Muscle layer of duodenum (tissue), 2 donors: Measurements from ENCODE around the gene RABL6.

ENCODE experiments used
- H3K27ac ChIP-seq: one replicate; pipeline ENCODE4 v1.7.0; 2013; ENCODE audit warnings: mild to moderate bottlenecking, low read length
- H3K27me3 ChIP-seq: one replicate; pipeline ENCODE4 v1.7.0; 2013; ENCODE audit warnings: low read depth, mild to moderate bottlenecking, control low read depth, low read length
- H3K36me3 ChIP-seq, 2 donors: one replicate each; pipeline ENCODE4 v1.7.0; 2013; ENCODE audit warnings: low read length in 2 of 2, control low read depth in 1 of 2, mild to moderate bottlenecking in 1 of 2; ENCODE audit not compliant: insufficient read depth in 2 of 2, control insufficient read depth in 1 of 2
- H3K4me1 ChIP-seq, 2 donors: one replicate each; pipeline ENCODE4 v1.7.0; 2013; ENCODE audit warnings: low read length in 2 of 2, mild to moderate bottlenecking in 2 of 2, control low read depth in 1 of 2, moderate library complexity in 1 of 2; ENCODE audit not compliant: insufficient read depth in 2 of 2, control insufficient read depth in 1 of 2
- H3K4me3 ChIP-seq, 2 donors: one replicate each; pipeline ENCODE4 v1.7.0; 2013; ENCODE audit warnings: low read length in 2 of 2, low read depth in 1 of 2, mild to moderate bottlenecking in 1 of 2
- H3K9me3 ChIP-seq, 2 donors: one replicate each; pipeline ENCODE4 v1.7.0; 2013; ENCODE audit warnings: low read length in 2 of 2, control low read depth in 1 of 2, mild to moderate bottlenecking in 1 of 2; ENCODE audit not compliant: control insufficient read depth in 1 of 2
- donor health status: healthy.

Gene RABL6

GRCh38 chr9:136814725-136815421, 7.1 kb downstream of the RABL6 start:
- H3K4me3 ChIP-seq = no peak overlapping the region
- no peaks in the 10 kb centered on the region for H3K9me3 ChIP-seq
- H3K36me3 ChIP-seq = peaks cover under 1 to 8% of the 10 kb centered on the region in 2 donors
- no peaks in the 10 kb centered on the region for H3K27me3 ChIP-seq
- H3K4me1 ChIP-seq = peaks cover 4 to 11% of the 10 kb centered on the region in 2 donors
- no peak overlapping the region for H3K27ac ChIP-seq

GRCh38 chr9:136815422-136815782, 7.7 kb downstream of the RABL6 start:
- no peak overlapping the region for H3K4me3 ChIP-seq
- H3K27ac ChIP-seq = no peak overlapping the region
- peaks cover 0 to 8% of the 10 kb centered on the region in 2 donors for H3K36me3 ChIP-seq
- H3K9me3 ChIP-seq = no peaks in the 10 kb centered on the region
- no peaks in the 10 kb centered on the region for H3K27me3 ChIP-seq
- H3K4me1 ChIP-seq = peaks cover 0 to 5% of the 10 kb centered on the region in 2 donors

GRCh38 chr9:136820971-136821825, 13.4 kb downstream of the RABL6 start:
- Histone ChIP-seq H3K4me1 (peaks cover 0 to 7% of the 10 kb centered on the region in 2 donors), H3K4me3 (peak overlapping the region; percentile 21 to 54), H3K36me3 (peaks cover 0 to 25% of the 10 kb centered on the region in 2 donors), H3K27me3 (no peaks in the 10 kb centered on the region), H3K9me3 (no peaks in the 10 kb centered on the region), H3K27ac (no peak overlapping the region)

GRCh38 chr9:136821826-136822544, 14.2 kb downstream of the RABL6 start:
- Histone ChIP-seq H3K27me3 (no peaks in the 10 kb centered on the region), H3K4me3 (peak overlapping the region in 1 of 2 donors; percentile 54), H3K9me3 (no peaks in the 10 kb centered on the region), H3K36me3 (peaks cover 0 to 33% of the 10 kb centered on the region in 2 donors), H3K27ac (no peak overlapping the region), H3K4me1 (peaks cover 0 to 7% of the 10 kb centered on the region in 2 donors)

- Histone ChIP-seq H3K9me3 (no peaks in the 10 kb centered on the region), H3K36me3 (peaks cover 0 to 47% of the 10 kb centered on the region in 2 donors), H3K27me3 (no peaks in the 10 kb centered on the region), H3K27ac (no peak overlapping the region), H3K4me1 (peaks cover 0 to 7% of the 10 kb centered on the region in 2 donors), H3K4me3 (no peak overlapping the region)
Observed at GRCh38 chr9:136823136-136824046, 15.6 kb downstream of the RABL6 start.

- Histone ChIP-seq H3K36me3 (peaks cover 11 to 59% of the 10 kb centered on the region in 2 donors), H3K4me1 (peaks cover 0 to 7% of the 10 kb centered on the region in 2 donors), H3K27me3 (no peaks in the 10 kb centered on the region), H3K27ac (no peak overlapping the region), H3K4me3 (no peak overlapping the region), H3K9me3 (no peaks in the 10 kb centered on the region)
Observed at GRCh38 chr9:136824496-136825225, 16.9 kb downstream of the RABL6 start.

- Histone ChIP-seq H3K4me3 (no peak overlapping the region), H3K9me3 (no peaks in the 10 kb centered on the region), H3K4me1 (peaks cover 0 to 7% of the 10 kb centered on the region in 2 donors), H3K27ac (no peak overlapping the region), H3K27me3 (no peaks in the 10 kb centered on the region), H3K36me3 (peaks cover 13 to 68% of the 10 kb centered on the region in 2 donors)
Observed at GRCh38 chr9:136825295-136826187, 17.8 kb downstream of the RABL6 start.

- Histone ChIP-seq H3K36me3 (peaks cover 13 to 74% of the 10 kb centered on the region in 2 donors), H3K4me1 (peaks cover 0 to 1% of the 10 kb centered on the region in 2 donors), H3K27ac (no peak overlapping the region), H3K27me3 (no peaks in the 10 kb centered on the region), H3K9me3 (no peaks in the 10 kb centered on the region), H3K4me3 (no peak overlapping the region)
Observed at GRCh38 chr9:136826188-136826541, 18.4 kb downstream of the RABL6 start.

GRCh38 chr9:136826703-136827582, 19.2 kb downstream of the RABL6 start:
- peaks cover 13 to 80% of the 10 kb centered on the region in 2 donors for H3K36me3 ChIP-seq

More at GRCh38 chr9:136826703-136827582, 19.2 kb downstream of the RABL6 start:
- H3K4me1 ChIP-seq = no peaks in the 10 kb centered on the region
- H3K9me3 ChIP-seq = no peaks in the 10 kb centered on the region
- H3K27me3 ChIP-seq = no peaks in the 10 kb centered on the region
- no peak overlapping the region for H3K4me3 ChIP-seq
- H3K27ac ChIP-seq = no peak overlapping the region
